H9 (cell line): Measurements from ENCODE around the gene CDK10. TPM values are rescaled to one million over a fixed set of nuclear protein-coding genes. Genes with fewer than 3 reads are reported as not detected.

Source experiments
- DNase-seq: peaks from one replicate; pipeline ENCODE4 v3.0.0-alpha.2; 2017
- H2AFZ ChIP-seq: one replicate; pipeline ENCODE4 v1.6.1; 2013; ENCODE audit warnings: mild to moderate bottlenecking, low read length, control low read depth, moderate library complexity
- H2AK5ac ChIP-seq: 2 replicates; pipeline ENCODE4 v1.6.1; 2013; ENCODE audit warnings: low read length, control low read depth, mixed read lengths; ENCODE audit not compliant: insufficient read length
- H2BK120ac ChIP-seq: one replicate; pipeline ENCODE4 v1.6.1; 2013; ENCODE audit warnings: low read depth, mild to moderate bottlenecking, low read length, control low read depth, inconsistent platforms; ENCODE audit not compliant: poor library complexity, severe bottlenecking
- H2BK12ac ChIP-seq: 2 replicates; pipeline ENCODE4 v1.6.1; 2013; ENCODE audit warnings: low read length, control low read depth, mixed read lengths, low read depth; ENCODE audit not compliant: insufficient read length
- H2BK15ac ChIP-seq: 2 replicates; pipeline ENCODE4 v1.6.1; 2013; ENCODE audit warnings: low read depth, low read length, control low read depth
- H2BK20ac ChIP-seq: one replicate; pipeline ENCODE4 v1.6.1; 2013; ENCODE audit warnings: low read depth, mild to moderate bottlenecking, low read length, control low read depth, inconsistent platforms; ENCODE audit not compliant: poor library complexity, severe bottlenecking
- H2BK5ac ChIP-seq: 2 replicates; pipeline ENCODE4 v1.6.1; 2013; ENCODE audit warnings: low read length, control low read depth, mixed read lengths; ENCODE audit not compliant: insufficient read length
- H3K14ac ChIP-seq: 2 replicates; pipeline ENCODE4 v1.6.1; 2013; ENCODE audit warnings: low read length, control low read depth; ENCODE audit not compliant: insufficient read depth
- H3K18ac ChIP-seq: 2 replicates; pipeline ENCODE4 v1.6.1; 2013; ENCODE audit warnings: low read depth, mild to moderate bottlenecking, mixed read lengths, low read length, control low read depth; ENCODE audit not compliant: insufficient read length
- H3K23ac ChIP-seq: 2 replicates; pipeline ENCODE4 v1.6.1; 2013; ENCODE audit warnings: low read length, control low read depth, mixed read lengths, low read depth; ENCODE audit not compliant: insufficient read length
- H3K23me2 ChIP-seq: 2 replicates; pipeline ENCODE4 v1.6.1; 2013; ENCODE audit warnings: low read depth, mild to moderate bottlenecking, mixed read lengths, low read length, control low read depth; ENCODE audit not compliant: insufficient read length, poor library complexity, severe bottlenecking
- H3K27ac ChIP-seq: 2 replicates; pipeline ENCODE4 v1.5.1; 2013; ENCODE audit warnings: low read length, control low read depth, mixed read lengths, low read depth; ENCODE audit not compliant: insufficient read length
- H3K27me3 ChIP-seq: 2 replicates; pipeline ENCODE4 v1.6.1; 2013; ENCODE audit warnings: low read length, control low read depth, inconsistent platforms; ENCODE audit not compliant: insufficient read depth
- H3K4ac ChIP-seq: 2 replicates; pipeline ENCODE4 v1.6.1; 2013; ENCODE audit warnings: low read depth, mild to moderate bottlenecking, control low read depth, inconsistent platforms, low read length, moderate library complexity
- H3K4me1 ChIP-seq: 2 replicates; pipeline ENCODE4 v1.6.1; 2013; ENCODE audit warnings: low read length, control low read depth, inconsistent platforms; ENCODE audit not compliant: insufficient read depth
- H3K4me2 ChIP-seq: 2 replicates; pipeline ENCODE4 v1.6.1; 2013; ENCODE audit warnings: low read length, control low read depth, mixed read lengths; ENCODE audit not compliant: insufficient read length, insufficient read depth
- H3K56ac ChIP-seq: 2 replicates; pipeline ENCODE4 v1.6.1; 2013; ENCODE audit warnings: low read depth, mild to moderate bottlenecking, mixed read lengths, low read length, control low read depth; ENCODE audit not compliant: insufficient read length
- H3K79me1 ChIP-seq: 2 replicates; pipeline ENCODE4 v1.6.1; 2013; ENCODE audit warnings: low read depth, mild to moderate bottlenecking, moderate library complexity, low read length, control low read depth, inconsistent platforms; ENCODE audit not compliant: insufficient read depth, poor library complexity, severe bottlenecking
- H3K79me2 ChIP-seq: 2 replicates; pipeline ENCODE4 v1.6.1; 2013; ENCODE audit warnings: low read length, control low read depth, inconsistent platforms; ENCODE audit not compliant: insufficient read depth
- H3K9ac ChIP-seq: 2 replicates; pipeline ENCODE4 v1.6.1; 2013; ENCODE audit warnings: low read length, control low read depth, mixed read lengths; ENCODE audit not compliant: insufficient read length; ENCODE audit errors: extremely low read depth
- H3K9me3 ChIP-seq: one replicate; pipeline ENCODE4 v1.6.1; 2013; ENCODE audit warnings: low read depth, low read length, inconsistent platforms; ENCODE audit not compliant: control insufficient read depth
- H3T11ph ChIP-seq: one replicate; pipeline ENCODE4 v1.6.1; 2013; ENCODE audit warnings: mild to moderate bottlenecking, low read length, control low read depth, inconsistent platforms
- H4K20me1 ChIP-seq: one replicate; pipeline ENCODE4 v1.6.1; 2013; ENCODE audit not compliant: control insufficient read depth, insufficient read length, insufficient read depth
- H4K5ac ChIP-seq: 2 replicates; pipeline ENCODE4 v1.6.1; 2013; ENCODE audit warnings: low read depth, mild to moderate bottlenecking, mixed read lengths, low read length, control low read depth; ENCODE audit not compliant: insufficient read length
- H4K8ac ChIP-seq: replicated peaks from 2 replicates; pipeline ENCODE4 v1.6.1; 2013; ENCODE audit warnings: low read length, control low read depth, mixed read lengths, low read depth; ENCODE audit not compliant: insufficient read length
- H4K91ac ChIP-seq: 2 replicates; pipeline ENCODE4 v1.6.1; 2013; ENCODE audit warnings: low read depth, mild to moderate bottlenecking, moderate library complexity, mixed read lengths, low read length, control low read depth; ENCODE audit not compliant: insufficient read length
- H3K27ac Mint-ChIP-seq, 3 experiments: 2 replicates in 2 of 3; 3 replicates in 1 of 3; pipeline ENCODE4 v1.8.0; 2020 to 2021; ENCODE audit warnings: mixed read lengths in 3 of 3, mild to moderate bottlenecking in 1 of 3, moderate library complexity in 1 of 3
- H3K27me3 Mint-ChIP-seq: 2 replicates; pipeline ENCODE4 v1.8.0; 2021; ENCODE audit warnings: low read depth, mild to moderate bottlenecking, moderate library complexity, mixed read lengths
- H3K36me3 Mint-ChIP-seq, 3 experiments: 2 replicates in 2 of 3; 3 replicates in 1 of 3; pipeline ENCODE4 v1.8.0; 2020 to 2021; ENCODE audit warnings: low read depth in 3 of 3, mixed read lengths in 3 of 3; ENCODE audit not compliant: insufficient read depth in 1 of 3
- H3K4me1 Mint-ChIP-seq, 2 experiments: 2 replicates each; pipeline ENCODE4 v1.8.0; 2020; ENCODE audit warnings: mixed read lengths in 2 of 2
- H3K4me3 Mint-ChIP-seq, 2 experiments: 2 replicates in 1 of 2; 3 replicates in 1 of 2; pipeline ENCODE4 v1.8.0; 2020 to 2021; ENCODE audit warnings: mild to moderate bottlenecking in 2 of 2, mixed read lengths in 2 of 2, moderate library complexity in 1 of 2
- H3K9me3 Mint-ChIP-seq, 2 experiments: 2 replicates in 1 of 2; 3 replicates in 1 of 2; pipeline ENCODE4 v1.8.0; 2020; ENCODE audit warnings: mild to moderate bottlenecking in 2 of 2, mixed read lengths in 2 of 2, moderate library complexity in 1 of 2
- CTCF ChIP-seq: fragments of 200-600 bp; sonication (generic); conservative IDR thresholded peaks from 3 replicates; pipeline ENCODE4 v1.8.0; 2021; ENCODE audit warnings: antibody characterized with exemption, mild to moderate bottlenecking
- WGBS: extraction: QIAGEN DNeasy Blood & Tissue Kit; methylation state at CpG from one replicate; pipeline ENCODE4 v1.1.7; 2013; ENCODE audit warnings: missing lambda C conversion rate, low lambda C conversion rate, mixed read lengths; ENCODE audit not compliant: insufficient read length; ENCODE audit errors: extremely low coverage; 5-methylcytosine and 5-hydroxymethylcytosine counted together
- total RNA-seq: library from RNA; stranded (reverse); gene quantifications from 2 replicates; pipeline ENCODE4 v1.2.1, GENCODE V29; 2021

Gene CDK10
- total RNA-seq, 1 experiment from 2014 or later: 77.1 TPM

GRCh38 chr16:89722392-89723278 is 36.1 kb downstream of the CDK10 start:
- Histone ChIP-seq H3K23me2 (peaks cover 18% of the 10 kb centered on the region), H3T11ph (no peak overlapping the region), H3K9ac (peak overlapping the region; percentile 10), H4K8ac (no peak overlapping the region), H3K4me2 (peak overlapping the region; percentile 64), H2BK5ac (no peak overlapping the region), H2BK120ac (no peak overlapping the region), H2BK20ac (no peak overlapping the region), H2BK15ac (no peak overlapping the region), H3K4ac (no peak overlapping the region), H3K9me3 (no peaks in the 10 kb centered on the region), H3K79me1 (no peaks in the 10 kb centered on the region), H4K20me1 (no peaks in the 10 kb centered on the region), H2BK12ac (no peak overlapping the region), H3K79me2 (no peaks in the 10 kb centered on the region), H3K23ac (no peak overlapping the region), H4K5ac (no peak overlapping the region), H4K91ac (no peak overlapping the region), H3K27me3 (peaks cover 9% of the 10 kb centered on the region; the same call in 1 of the 2 replicates), H3K56ac (no peak overlapping the region), H2AK5ac (no peak overlapping the region), H3K14ac (no peak overlapping the region), H2AFZ (no peak overlapping the region), H3K27ac (no peak overlapping the region), H3K4me1 (no peaks in the 10 kb centered on the region), H3K18ac (no peak overlapping the region)
- Mint-ChIP-seq H3K9me3 (no peaks in the 10 kb centered on the region), H3K27me3 (peaks cover 47% of the 10 kb centered on the region), H3K4me3 (peak overlapping the region; percentile 65 to 76), H3K36me3 (peaks cover 18 to 38% (median 32%) of the 10 kb centered on the region in 3 experiments), H3K27ac (no peak overlapping the region; a peak in 1 of 7 replicates), H3K4me1 (peaks cover 15 to 18% of the 10 kb centered on the region in 2 experiments)
- DNase-seq: no peak
- WGBS: no CpG with 5 or more reads among the region's 56 CpGs
- no peak for TF ChIP-seq CTCF
